CD4-positive, CD25-positive, alpha-beta regulatory T cell (primary cell): ENCODE results near the gene BBIP1. TPM values are rescaled to one million over a fixed set of nuclear protein-coding genes. Genes with fewer than 3 reads are reported as not detected.

ENCODE experiments used
- ATAC-seq, 2 donors: fragments of 150-1000 bp; cut with Tn5 transposase; one replicate each; pipeline ENCODE4 v1.10.0; 2021; ENCODE audit warnings: low read depth in 2 of 2, moderate number of reproducible peaks in 2 of 2, moderate library complexity in 1 of 2
- DNase-seq, 3 donors: peaks; one replicate each; pipeline versions ENCODE4 v3.0.0 to v3.0.0-alpha.2; 2012 to 2022; ENCODE audit warnings: mixed read lengths in 1 of 3
- H3K27ac ChIP-seq: one replicate; pipeline ENCODE4 v1.7.0; 2013; ENCODE audit warnings: mild to moderate bottlenecking, low read length; ENCODE audit not compliant: insufficient read depth, poor library complexity, severe bottlenecking
- H3K27me3 ChIP-seq: one replicate; pipeline ENCODE4 v1.7.0; 2013; ENCODE audit warnings: low read length; ENCODE audit not compliant: control insufficient read depth, insufficient read depth
- H3K36me3 ChIP-seq: one replicate; pipeline ENCODE4 v1.7.0; 2013; ENCODE audit warnings: mild to moderate bottlenecking, low read length, moderate library complexity; ENCODE audit not compliant: control insufficient read depth, insufficient read depth
- H3K4me1 ChIP-seq: 2 replicates; pipeline ENCODE4 v1.7.0; 2013; ENCODE audit warnings: mild to moderate bottlenecking, low read length; ENCODE audit not compliant: insufficient read depth, control insufficient read depth, poor library complexity, severe bottlenecking
- H3K4me3 ChIP-seq: one replicate; pipeline ENCODE4 v1.7.0; 2013; ENCODE audit warnings: low read depth, mild to moderate bottlenecking, low read length, moderate library complexity
- H3K9me3 ChIP-seq, 2 experiments: 1 replicate in 1 of 2; 2 replicates in 1 of 2; pipeline ENCODE4 v1.7.0; 2013; ENCODE audit warnings: low read length in 2 of 2, mild to moderate bottlenecking in 1 of 2, moderate library complexity in 1 of 2; ENCODE audit not compliant: control insufficient read depth in 2 of 2
- H3K27ac Mint-ChIP-seq, 3 donors: one replicate each; pipeline ENCODE4 v1.8.0; 2020 to 2022; ENCODE audit warnings: mild to moderate bottlenecking in 3 of 3, mixed read lengths in 3 of 3, moderate library complexity in 2 of 3
- H3K27me3 Mint-ChIP-seq: one replicate; pipeline ENCODE4 v1.8.0; 2022; ENCODE audit warnings: mild to moderate bottlenecking, mixed read lengths
- H3K36me3 Mint-ChIP-seq: one replicate; pipeline ENCODE4 v1.8.0; 2020; ENCODE audit warnings: mixed read lengths
- H3K4me1 Mint-ChIP-seq, 4 donors: one replicate each; pipeline ENCODE4 v1.8.0; 2020 to 2022; ENCODE audit warnings: mixed read lengths in 4 of 4, mild to moderate bottlenecking in 1 of 4
- H3K4me3 Mint-ChIP-seq, 4 donors: one replicate each; pipeline ENCODE4 v1.8.0; 2020 to 2022; ENCODE audit warnings: mild to moderate bottlenecking in 4 of 4, mixed read lengths in 4 of 4, moderate library complexity in 3 of 4
- H3K9me3 Mint-ChIP-seq, 7 donors: one replicate each; pipeline ENCODE4 v1.8.0; 2020 to 2022; ENCODE audit warnings: mixed read lengths in 7 of 7, mild to moderate bottlenecking in 3 of 7, moderate library complexity in 2 of 7
- polyA plus RNA-seq, 4 donors: library from polyadenylated mRNA; unstranded; fragments of 300-500 nt; fragmentation: Illumina TruSeq; gene quantifications; one replicate each; pipeline ENCODE4 v1.2.3, GENCODE V29; 2021
- total RNA-seq: library from RNA; stranded (reverse); gene quantifications from one replicate; pipeline ENCODE4 v1.2.3, GENCODE V29; 2022

BBIP1 gene
- total and polyA plus RNA-seq, 5 donors from 2014 or later, result 34.1 to 42.3 (median 39.3) TPM

DNA sequence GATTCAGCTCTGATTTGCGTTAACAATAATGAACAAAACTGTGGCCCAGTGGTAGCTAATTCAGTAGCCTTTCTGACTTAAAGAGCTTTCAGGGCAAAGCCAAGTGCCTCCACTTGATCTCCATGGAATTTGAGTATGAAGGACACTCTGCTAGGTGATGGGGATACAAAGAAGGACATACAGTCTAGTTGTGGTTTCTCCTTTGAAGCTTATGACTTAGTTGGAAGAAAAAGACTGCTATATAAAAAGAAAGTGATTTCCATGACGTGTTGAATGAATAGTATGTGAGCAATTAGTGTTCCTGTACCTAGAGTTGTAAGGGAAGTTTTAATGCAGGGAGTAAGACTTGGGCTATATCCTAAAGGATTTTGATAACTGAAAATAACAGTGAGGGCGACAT is 39.0 kb downstream of the BBIP1 start:
- Histone ChIP-seq H3K4me3 (no peak overlapping the region), H3K9me3 (no peaks in the 10 kb centered on the region), H3K4me1 (peaks cover 49% of the 10 kb centered on the region), H3K27me3 (no peaks in the 10 kb centered on the region), H3K27ac (peak overlapping the region; percentile 49), H3K36me3 (peaks cover 75% of the 10 kb centered on the region)
- ATAC-seq (no peak), DNase-seq (no peak)
- Mint-ChIP-seq H3K9me3 (no peaks in the 10 kb centered on the region), H3K27me3 (no peaks in the 10 kb centered on the region), H3K4me3 (peak overlapping the region in 1 of 4 donors; percentile 6), H3K27ac (peak overlapping the region; percentile 6 to 65 (median 30)), H3K4me1 (peaks cover 39 to 82% (median 55%) of the 10 kb centered on the region in 4 donors), H3K36me3 (peaks cover 51% of the 10 kb centered on the region)

DNA sequence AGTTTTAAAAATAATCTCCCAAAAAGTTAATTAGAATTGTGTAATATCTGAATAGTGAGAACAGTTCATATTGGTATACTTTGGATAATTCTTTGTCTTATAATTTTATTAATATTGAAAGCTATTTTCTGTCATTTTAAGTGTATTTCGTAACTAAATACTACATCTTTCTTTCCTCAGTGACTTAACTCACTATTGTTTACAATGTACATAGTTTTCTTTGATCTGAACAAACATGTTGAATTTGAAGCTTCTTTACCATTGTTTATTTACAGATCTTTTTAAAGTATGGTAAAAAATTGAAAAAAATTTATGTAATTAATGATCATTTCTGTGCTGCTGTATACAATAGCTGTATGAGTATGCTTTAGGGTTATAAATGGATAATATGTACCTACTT is 42.2 kb downstream of the BBIP1 start:
- Mint-ChIP-seq H3K4me3 (no peak overlapping the region), H3K27ac (peak overlapping the region in 2 of 3 donors; percentile 9 to 89), H3K36me3 (peaks cover 33% of the 10 kb centered on the region), H3K4me1 (peaks cover 31 to 71% (median 59%) of the 10 kb centered on the region in 4 donors), H3K27me3 (peaks cover 10% of the 10 kb centered on the region), H3K9me3 (no peaks in the 10 kb centered on the region)
- peak overlapping the region; percentile 50 for H3K4me3 ChIP-seq
- peak overlapping the region; percentile 99 for H3K27ac ChIP-seq
- H3K36me3 ChIP-seq, result peaks cover 48% of the 10 kb centered on the region
- no peak for ATAC-seq
- no peaks in the 10 kb centered on the region for H3K27me3 ChIP-seq
- H3K9me3 ChIP-seq, result no peaks in the 10 kb centered on the region
- peaks cover 52% of the 10 kb centered on the region for H3K4me1 ChIP-seq
- DNase-seq, result no peak

DNA sequence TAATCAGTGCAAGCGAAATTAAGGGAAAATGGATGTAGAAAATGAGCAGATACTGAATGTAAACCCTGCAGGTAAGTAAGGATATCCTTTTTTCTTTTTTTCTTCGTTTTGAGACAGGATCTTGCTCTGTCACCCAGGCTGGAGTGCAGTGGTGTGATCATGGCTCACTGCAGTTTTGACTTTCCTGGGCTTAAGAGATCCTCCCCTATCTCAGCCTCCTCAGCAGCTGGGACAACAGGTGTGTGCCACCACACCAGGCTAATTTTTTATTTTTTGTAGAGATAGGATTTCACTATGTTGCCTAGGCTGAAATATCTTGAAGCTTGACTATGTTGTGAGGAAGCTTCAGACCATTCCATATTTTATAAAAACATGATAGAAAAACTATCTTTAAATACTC is 43.0 kb downstream of the BBIP1 start:
- no peaks in the 10 kb centered on the region for H3K27me3 ChIP-seq
- H3K4me1 ChIP-seq, result peaks cover 58% of the 10 kb centered on the region
- H3K27me3 Mint-ChIP-seq, result peaks cover 14% of the 10 kb centered on the region
- peaks cover 40% of the 10 kb centered on the region for H3K36me3 ChIP-seq
- no peak overlapping the region for H3K27ac Mint-ChIP-seq
- H3K4me3 ChIP-seq, result peak overlapping the region; percentile 99
- ATAC-seq (no peak), DNase-seq (no peak)
- no peaks in the 10 kb centered on the region for H3K9me3 Mint-ChIP-seq
- H3K36me3 Mint-ChIP-seq, result peaks cover 31% of the 10 kb centered on the region
- peak overlapping the region; percentile 99 for H3K27ac ChIP-seq
- H3K4me1 Mint-ChIP-seq, result peaks cover 30 to 68% (median 56%) of the 10 kb centered on the region in 4 donors
- H3K9me3 ChIP-seq, result no peaks in the 10 kb centered on the region
- H3K4me3 Mint-ChIP-seq, result peak overlapping the region; percentile 7 to 58 (median 42)

DNA sequence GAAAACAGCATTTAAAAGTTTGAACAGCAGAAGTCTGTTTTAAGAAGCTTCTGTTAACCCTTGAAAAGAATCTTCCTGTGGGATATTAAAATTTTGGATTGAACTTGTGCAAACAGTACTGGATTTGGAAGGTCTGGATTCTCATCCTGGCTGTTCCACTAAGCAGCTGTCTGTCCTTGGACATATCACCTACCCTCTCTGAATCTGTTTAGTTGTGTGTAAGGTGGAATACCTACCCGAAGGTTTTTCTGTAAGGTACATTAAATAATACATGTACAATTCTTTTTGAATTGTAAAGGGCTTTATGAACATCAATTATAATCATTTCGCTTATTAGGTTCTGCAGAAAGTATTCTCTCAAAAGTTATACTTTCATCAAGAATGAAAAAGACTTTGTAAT is 45.0 kb downstream of the BBIP1 start:
- peak overlapping the region; percentile 99 for H3K27ac ChIP-seq
- H3K27me3 ChIP-seq, result no peaks in the 10 kb centered on the region
- peaks cover 31% of the 10 kb centered on the region for H3K36me3 ChIP-seq
- ATAC-seq, result no peak
- H3K36me3 Mint-ChIP-seq, result peaks cover 28% of the 10 kb centered on the region
- peaks cover 0 to 1% (median 0%) of the 10 kb centered on the region in 7 donors for H3K9me3 Mint-ChIP-seq
- peaks cover 35 to 70% (median 59%) of the 10 kb centered on the region in 4 donors for H3K4me1 Mint-ChIP-seq
- DNase-seq, result no peak
- H3K4me3 Mint-ChIP-seq, result peak overlapping the region; percentile 85 to 96 (median 94)
- no peaks in the 10 kb centered on the region for H3K9me3 ChIP-seq
- H3K27ac Mint-ChIP-seq, result peak overlapping the region; percentile 9 to 97 (median 97)
- peaks cover 14% of the 10 kb centered on the region for H3K27me3 Mint-ChIP-seq
- peaks cover 68% of the 10 kb centered on the region for H3K4me1 ChIP-seq
- peak overlapping the region; percentile 99 for H3K4me3 ChIP-seq

DNA sequence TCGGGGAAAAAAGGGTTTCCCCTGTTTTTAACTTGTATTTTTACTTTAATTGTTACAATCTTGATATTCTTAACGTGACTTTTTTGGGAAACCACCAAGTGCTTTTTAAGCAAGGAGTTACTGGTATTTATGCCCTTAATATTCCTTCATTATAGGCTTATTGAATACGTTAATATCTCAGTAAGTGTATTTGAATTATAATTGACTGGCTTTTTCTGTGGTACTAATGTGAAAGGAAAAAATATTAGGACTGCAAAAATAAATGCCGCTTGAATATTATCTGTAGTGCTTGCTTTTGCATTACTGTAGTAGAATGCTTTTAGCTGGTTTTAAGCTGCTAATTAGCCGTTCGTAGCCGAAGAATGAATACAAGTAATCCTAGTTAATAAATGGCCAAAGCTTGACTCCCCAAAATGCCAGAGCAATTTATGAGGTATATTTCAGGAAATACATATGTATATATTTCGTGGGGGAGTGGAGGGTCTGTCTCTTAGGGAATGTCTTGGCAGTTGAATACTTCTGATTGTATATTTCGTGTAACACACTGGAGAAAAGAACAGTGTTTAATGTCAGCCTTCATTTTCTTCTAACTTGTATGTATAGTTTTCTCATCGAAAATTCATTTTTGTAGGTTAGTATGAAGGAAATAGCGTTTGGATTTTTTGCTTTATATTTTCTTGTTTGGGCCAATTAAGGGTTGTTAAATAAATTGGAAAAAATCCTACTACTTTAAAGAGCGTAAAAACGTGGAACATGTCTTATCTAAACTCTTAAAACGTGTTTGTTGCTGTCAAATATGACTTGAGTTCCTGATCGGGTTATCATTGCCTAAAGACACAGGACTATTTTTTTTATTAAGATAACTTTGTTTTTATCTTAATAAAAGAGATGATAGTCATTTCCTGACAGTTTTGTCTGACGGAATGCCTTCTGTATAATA is 45.7 kb downstream of the BBIP1 start:
- Mint-ChIP-seq H3K27ac (peak overlapping the region; percentile 93 to 97 (median 95)), H3K4me3 (peak overlapping the region; percentile 90 to 96 (median 94)), H3K4me1 (peaks cover 32 to 70% (median 58%) of the 10 kb centered on the region in 4 donors), H3K36me3 (peaks cover 24% of the 10 kb centered on the region), H3K27me3 (peaks cover 14% of the 10 kb centered on the region), H3K9me3 (peaks cover 0 to 1% (median 0%) of the 10 kb centered on the region in 7 donors)
- H3K4me3 ChIP-seq, result peak overlapping the region; percentile 99
- peak overlapping the region; percentile 99 for H3K27ac ChIP-seq
- no peaks in the 10 kb centered on the region for H3K9me3 ChIP-seq
- H3K4me1 ChIP-seq, result peaks cover 75% of the 10 kb centered on the region
- ATAC-seq (no peak), DNase-seq (no peak)
- peaks cover 24% of the 10 kb centered on the region for H3K36me3 ChIP-seq
- H3K27me3 ChIP-seq, result no peaks in the 10 kb centered on the region

DNA sequence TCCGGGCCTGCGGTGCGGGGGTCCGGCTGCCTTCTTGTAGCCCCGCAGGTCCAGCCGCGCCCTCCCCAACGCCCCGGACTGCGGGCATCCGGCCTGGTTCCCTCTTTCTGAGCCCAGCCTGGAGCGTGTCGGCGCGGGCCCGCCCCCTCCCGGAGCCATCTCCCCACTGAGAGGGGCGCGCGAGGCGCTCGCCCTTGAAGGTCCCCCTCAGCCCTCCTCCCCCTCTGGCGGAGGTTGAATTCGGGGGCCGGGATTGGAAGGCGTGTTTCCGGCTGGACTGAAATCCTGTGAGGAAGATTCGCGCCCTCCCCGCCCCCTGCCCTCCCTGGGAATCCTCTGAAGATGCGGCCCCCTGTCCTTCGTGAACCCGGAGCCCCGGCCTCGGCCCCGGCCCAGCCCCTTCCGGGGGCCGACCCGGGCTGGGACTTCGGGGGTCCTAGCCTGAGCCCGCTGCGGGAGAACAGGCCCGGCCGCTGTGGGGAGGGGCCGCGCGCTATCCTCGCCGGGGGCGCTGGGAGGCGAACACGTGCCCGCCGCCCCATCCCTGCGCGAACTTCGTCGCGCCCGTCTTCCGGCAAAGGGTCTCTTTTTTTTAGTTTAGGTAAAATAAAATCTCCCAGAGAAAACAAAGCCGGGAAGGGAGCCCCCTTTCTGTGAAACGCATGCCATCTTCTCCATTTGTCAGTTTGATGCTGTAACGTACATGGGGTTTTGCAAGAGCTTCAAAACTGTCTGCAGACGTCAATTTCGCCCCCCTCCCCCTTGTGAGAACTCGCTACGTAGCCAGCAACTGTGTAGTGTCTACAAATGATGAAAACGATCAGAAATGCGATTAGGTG is 46.6 kb downstream of the BBIP1 start:
- peak overlapping the region; percentile 90 to 97 (median 96) for H3K4me3 Mint-ChIP-seq
- Histone ChIP-seq H3K27me3 (no peaks in the 10 kb centered on the region), H3K36me3 (peaks cover 15% of the 10 kb centered on the region), H3K4me3 (peak overlapping the region; percentile 99), H3K27ac (peak overlapping the region; percentile 99), H3K4me1 (peaks cover 84% of the 10 kb centered on the region), H3K9me3 (no peaks in the 10 kb centered on the region)
- DNase-seq, result peak; percentile 82 to 89 (median 85)
- H3K36me3 Mint-ChIP-seq, result peaks cover 15% of the 10 kb centered on the region
- peaks cover 0 to 1% (median 0%) of the 10 kb centered on the region in 7 donors for H3K9me3 Mint-ChIP-seq
- peaks cover 29 to 70% (median 57%) of the 10 kb centered on the region in 4 donors for H3K4me1 Mint-ChIP-seq
- H3K27ac Mint-ChIP-seq, result peak overlapping the region; percentile 93 to 97 (median 95)
- peak; percentile 69 to 70 for ATAC-seq
- peaks cover 14% of the 10 kb centered on the region for H3K27me3 Mint-ChIP-seq

DNA sequence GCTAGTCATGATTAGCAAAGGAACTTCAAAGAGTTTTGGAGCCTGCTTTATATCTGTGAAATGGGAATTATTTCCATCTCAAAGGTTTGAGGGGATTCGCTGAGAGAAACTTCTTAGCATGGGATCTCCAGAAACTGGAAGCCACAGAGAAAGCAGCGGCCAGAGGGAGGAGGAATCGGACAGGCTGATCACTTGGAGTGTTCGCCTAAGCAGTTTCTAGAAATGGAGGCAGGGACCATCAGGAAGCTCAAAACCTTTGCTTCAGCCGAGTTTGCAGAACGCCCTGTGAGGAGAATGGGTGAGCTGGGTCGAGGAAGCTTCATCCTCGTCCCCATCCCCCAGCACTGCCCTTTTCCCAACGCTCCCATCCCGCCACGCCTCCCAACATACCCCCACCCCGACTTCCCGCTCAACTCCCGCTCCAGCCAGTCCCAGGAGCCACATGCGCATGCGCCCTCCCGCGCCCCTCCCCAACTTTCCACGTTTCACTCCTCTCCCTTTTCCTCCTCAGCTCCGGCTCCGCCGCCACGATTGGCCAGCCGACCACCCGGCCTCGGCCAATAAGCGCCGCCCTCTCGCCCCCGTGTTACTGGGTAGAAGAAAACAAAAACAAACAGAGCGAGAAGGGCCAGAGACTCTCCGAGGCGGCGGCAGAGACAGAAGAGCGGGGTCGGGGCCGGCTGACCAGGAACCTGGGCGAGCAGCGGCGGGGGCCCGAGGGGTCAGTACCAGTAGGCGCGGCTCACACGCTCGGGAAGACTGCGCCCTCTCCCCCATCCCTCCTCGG is 47.5 kb downstream of the BBIP1 start, which contains the start of gene PDCD4:
PDCD4 (plus strand) TSS at position 631 of the 787 bp plus-strand sequence. CDS start 4,100 bp downstream, outside the sequence.
- peak; percentile 84 to 93 (median 88) for DNase-seq
- Histone ChIP-seq H3K4me1 (peaks cover 86% of the 10 kb centered on the region), H3K27ac (peak within 1 kb of the TSS; percentile 99), H3K36me3 (peaks cover 10% of the 10 kb centered on the region), H3K9me3 (no peaks in the 10 kb centered on the region), H3K4me3 (peak within 1 kb of the TSS; percentile 99), H3K27me3 (no peaks in the 10 kb centered on the region)
- Mint-ChIP-seq H3K4me1 (peaks cover 31 to 73% (median 59%) of the 10 kb centered on the region in 4 donors), H3K9me3 (peaks cover 0 to 1% (median 0%) of the 10 kb centered on the region in 7 donors), H3K27me3 (peaks cover 14% of the 10 kb centered on the region), H3K4me3 (peak within 1 kb of the TSS; percentile 96 to 99 (median 98)), H3K27ac (peak within 1 kb of the TSS; percentile 95 to 100 (median 97)), H3K36me3 (peaks cover 14% of the 10 kb centered on the region)
- ATAC-seq, result peak; percentile 69 to 75
